Measurements from ENCODE around the gene SNCB.

Gene SNCB

DNA sequence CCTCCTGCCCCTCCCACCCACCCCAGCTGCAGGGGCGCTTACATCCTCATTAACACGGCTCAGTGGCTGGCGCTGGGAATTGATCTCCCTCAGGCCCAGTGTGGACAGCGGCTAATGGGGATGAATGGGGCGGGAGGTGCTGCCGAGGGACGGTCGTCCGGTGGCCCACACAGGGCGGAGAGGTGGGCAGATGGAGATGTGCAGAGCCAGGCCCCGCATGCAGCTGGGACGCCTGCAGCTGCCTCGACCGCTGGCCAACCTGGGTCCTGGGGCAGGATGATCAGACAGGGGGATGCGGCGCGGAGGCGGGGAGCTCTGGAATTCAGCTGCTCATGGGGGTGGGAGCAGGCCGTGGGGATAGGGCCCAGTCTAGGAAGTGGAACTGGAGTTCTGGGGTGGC lies 34.6 kb upstream of the SNCB start:
- no peak for DNase-seq (ENCODE audit: low read depth in 1 of 2, low spot score in 1 of 2)
- no peak overlapping the region for H3K27ac ChIP-seq (replicated peaks)
- H3K27me3 ChIP-seq (ENCODE audit: insufficient read depth, poor library complexity, severe bottlenecking): peaks cover 7% of the 10 kb centered on the region
- H3K4me3 ChIP-seq (replicated peaks; ENCODE audit: insufficient read depth, low read length): no peak overlapping the region
- TF ChIP-seq, protein P1, sequence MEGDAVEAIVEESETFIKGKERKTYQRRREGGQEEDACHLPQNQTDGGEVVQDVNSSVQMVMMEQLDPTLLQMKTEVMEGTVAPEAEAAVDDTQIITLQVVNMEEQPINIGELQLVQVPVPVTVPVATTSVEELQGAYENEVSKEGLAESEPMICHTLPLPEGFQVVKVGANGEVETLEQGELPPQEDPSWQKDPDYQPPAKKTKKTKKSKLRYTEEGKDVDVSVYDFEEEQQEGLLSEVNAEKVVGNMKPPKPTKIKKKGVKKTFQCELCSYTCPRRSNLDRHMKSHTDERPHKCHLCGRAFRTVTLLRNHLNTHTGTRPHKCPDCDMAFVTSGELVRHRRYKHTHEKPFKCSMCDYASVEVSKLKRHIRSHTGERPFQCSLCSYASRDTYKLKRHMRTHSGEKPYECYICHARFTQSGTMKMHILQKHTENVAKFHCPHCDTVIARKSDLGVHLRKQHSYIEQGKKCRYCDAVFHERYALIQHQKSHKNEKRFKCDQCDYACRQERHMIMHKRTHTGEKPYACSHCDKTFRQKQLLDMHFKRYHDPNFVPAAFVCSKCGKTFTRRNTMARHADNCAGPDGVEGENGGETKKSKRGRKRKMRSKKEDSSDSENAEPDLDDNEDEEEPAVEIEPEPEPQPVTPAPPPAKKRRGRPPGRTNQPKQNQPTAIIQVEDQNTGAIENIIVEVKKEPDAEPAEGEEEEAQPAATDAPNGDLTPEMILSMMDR (IDR thresholded peaks at IDR 0.05; ENCODE audit: insufficient read depth, low read length): no peak
- no peak for TF ChIP-seq GABPA (IDR thresholded peaks at IDR 0.05; ENCODE audit: low read depth)
- TF ChIP-seq SPI1 (IDR thresholded peaks at IDR 0.05; ENCODE audit: borderline replicate concordance, low read depth): no peak
- TF ChIP-seq POLR2AphosphoS5 (IDR thresholded peaks at IDR 0.05; ENCODE audit: low read depth): no peak
- no peak for TF ChIP-seq REST (IDR thresholded peaks at IDR 0.05; ENCODE audit: insufficient replicate concordance, low read depth)

- no peak for DNase-seq (ENCODE audit: low read depth in 1 of 2, low spot score in 1 of 2)
- Histone ChIP-seq H3K4me3 (replicated peaks; ENCODE audit: insufficient read depth, low read length) (no peak overlapping the region), H3K27ac (replicated peaks) (no peak overlapping the region), H3K27me3 (ENCODE audit: insufficient read depth, poor library complexity, severe bottlenecking) (peaks cover 7% of the 10 kb centered on the region)
- no peak for TF ChIP-seq SPI1 (IDR thresholded peaks at IDR 0.05; ENCODE audit: borderline replicate concordance, low read depth)
- no peak for TF ChIP-seq POLR2AphosphoS5 (IDR thresholded peaks at IDR 0.05; ENCODE audit: low read depth)
- no peak for TF ChIP-seq GABPA (IDR thresholded peaks at IDR 0.05; ENCODE audit: low read depth)
Observed at GRCh38 chr5:176664479-176664878, 34.1 kb upstream of the SNCB start.

- Histone ChIP-seq H3K27me3 (ENCODE audit: insufficient read depth, poor library complexity, severe bottlenecking) (peaks cover 4% of the 10 kb centered on the region), H3K27ac (replicated peaks) (no peak overlapping the region), H3K4me3 (replicated peaks; ENCODE audit: insufficient read depth, low read length) (no peak overlapping the region)
- no peak for TF ChIP-seq GABPA (IDR thresholded peaks at IDR 0.05; ENCODE audit: low read depth)
- DNase-seq (ENCODE audit: low read depth in 1 of 2, low spot score in 1 of 2): no peak
Observed at GRCh38 chr5:176663566-176663965, 33.2 kb upstream of the SNCB start.

GRCh38 chr5:176662371-176663333 lies 32.3 kb upstream of the SNCB start:
- H3K27ac ChIP-seq (replicated peaks): no peak overlapping the region
- no peak overlapping the region for H3K4me3 ChIP-seq (replicated peaks; ENCODE audit: insufficient read depth, low read length)
- H3K27me3 ChIP-seq (ENCODE audit: insufficient read depth, poor library complexity, severe bottlenecking): peaks cover 3% of the 10 kb centered on the region
- TF ChIP-seq GABPA (IDR thresholded peaks at IDR 0.05; ENCODE audit: low read depth) (no peak), SPI1 (IDR thresholded peaks at IDR 0.05; ENCODE audit: borderline replicate concordance, low read depth) (no peak), POLR2AphosphoS5 (IDR thresholded peaks at IDR 0.05; ENCODE audit: low read depth) (no peak)
- TF ChIP-seq, protein P1 (IDR thresholded peaks at IDR 0.05; ENCODE audit: insufficient read depth, low read length): no peak
- DNase-seq (ENCODE audit: low read depth in 1 of 2, low spot score in 1 of 2): no peak

DNA sequence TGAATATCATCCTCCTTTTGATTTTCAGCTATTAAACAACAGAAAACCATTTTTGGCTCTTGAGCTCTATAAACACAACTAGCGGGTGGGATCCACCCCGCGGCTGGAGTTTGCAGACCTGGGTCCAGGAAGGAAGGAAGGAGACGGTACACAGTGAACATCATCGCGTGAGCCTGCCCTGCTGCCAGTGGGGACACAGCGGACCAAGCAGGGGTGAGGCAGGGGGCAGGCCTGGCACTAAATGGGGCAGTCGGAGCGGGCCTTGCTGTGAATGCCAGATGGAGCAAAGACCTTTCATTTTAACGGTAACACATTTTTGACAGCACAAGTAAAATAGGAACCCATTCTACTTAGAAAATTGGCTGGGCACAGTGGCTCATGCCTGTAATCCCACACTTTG lies 31.3 kb upstream of the SNCB start:
- Histone ChIP-seq H3K27me3 (ENCODE audit: insufficient read depth, poor library complexity, severe bottlenecking) (peaks cover 3% of the 10 kb centered on the region), H3K27ac (replicated peaks) (no peak overlapping the region), H3K4me3 (replicated peaks; ENCODE audit: insufficient read depth, low read length) (no peak overlapping the region)
- TF ChIP-seq GABPA (IDR thresholded peaks at IDR 0.05; ENCODE audit: low read depth): no peak
- TF ChIP-seq POLR2AphosphoS5 (IDR thresholded peaks at IDR 0.05; ENCODE audit: low read depth): no peak
- TF ChIP-seq, protein P1 (IDR thresholded peaks at IDR 0.05; ENCODE audit: insufficient read depth, low read length): no peak
- no peak for TF ChIP-seq SPI1 (IDR thresholded peaks at IDR 0.05; ENCODE audit: borderline replicate concordance, low read depth)
- no peak for TF ChIP-seq REST (IDR thresholded peaks at IDR 0.05; ENCODE audit: insufficient replicate concordance, low read depth)
- DNase-seq (ENCODE audit: low read depth in 1 of 2, low spot score in 1 of 2): no peak
